Measurements from ENCODE around the gene TRIP10. TPM values are rescaled to one million over a fixed set of nuclear protein-coding genes. Genes with fewer than 3 reads are reported as not detected.

TRIP10 gene
- total RNA-seq, 1 donor from 2014 or later: 53.0 TPM

DNA sequence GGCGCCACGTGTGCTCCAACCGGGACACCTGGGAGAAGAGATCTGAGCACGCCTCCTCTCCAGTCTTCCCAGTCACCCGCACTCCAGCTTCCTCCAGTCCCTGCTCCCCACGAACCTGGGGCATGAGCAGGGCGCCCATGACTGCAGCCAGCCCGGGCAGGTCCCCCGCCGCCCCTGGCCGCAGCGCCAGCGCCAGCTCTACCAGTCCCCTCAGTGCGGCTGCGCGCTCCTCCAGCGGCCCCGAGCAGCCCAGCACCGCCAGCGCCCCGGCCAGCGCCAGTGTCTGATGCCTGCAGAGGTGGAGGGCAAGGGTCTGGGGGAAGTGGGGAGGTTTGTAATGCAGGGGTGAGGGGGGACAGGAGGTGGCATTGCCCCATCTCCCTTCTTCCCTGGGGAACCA is 14.7 kb downstream of the TRIP10 start:
- H3K9me3 ChIP-seq (ENCODE audit: low read depth): no peaks in the 10 kb centered on the region

DNA sequence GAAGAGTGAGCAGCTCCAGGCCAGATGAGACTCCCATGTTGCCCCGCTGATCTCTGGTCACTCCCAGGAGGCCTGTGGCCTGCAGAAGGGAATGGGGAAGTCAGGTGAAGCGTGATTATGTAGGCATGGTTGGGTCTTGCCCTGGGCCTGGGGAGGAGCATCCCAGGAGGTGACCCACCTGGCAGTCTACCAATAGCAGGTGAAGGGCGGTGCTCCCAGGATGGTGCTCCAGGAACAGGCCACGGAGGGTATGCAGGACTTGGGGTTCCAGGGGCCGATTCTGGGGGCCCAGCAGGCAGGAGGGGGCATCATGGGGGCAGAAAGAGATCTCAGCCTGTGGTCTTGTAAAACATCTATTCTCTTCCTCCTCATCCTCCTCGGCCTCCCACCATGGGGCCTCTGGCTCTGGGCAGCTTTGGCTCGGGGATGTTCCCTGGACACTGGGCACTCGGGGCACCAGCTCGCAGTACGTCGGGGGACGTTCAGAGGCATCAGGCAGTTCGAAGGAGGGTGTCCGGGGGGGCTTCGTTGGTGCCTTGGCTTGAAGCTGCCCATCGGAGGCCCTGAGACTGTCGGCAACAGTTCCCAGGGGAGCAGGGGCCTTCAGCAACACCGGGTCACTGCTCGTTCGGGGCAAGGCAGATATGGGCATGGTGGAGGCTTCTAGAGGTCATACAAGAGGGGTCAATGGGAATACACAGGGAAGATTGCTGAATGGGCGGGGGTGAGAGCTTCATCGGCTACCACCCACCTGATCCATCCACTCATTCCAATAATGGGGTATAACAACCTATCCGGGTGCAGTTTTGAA is 15.4 kb downstream of the TRIP10 start:
- TF ChIP-seq EZH2phosphoT487 (IDR thresholded peaks at IDR 0.05) (no peak), EZH2 (IDR thresholded peaks at IDR 0.05) (no peak)
- TF ChIP-seq, protein P1, sequence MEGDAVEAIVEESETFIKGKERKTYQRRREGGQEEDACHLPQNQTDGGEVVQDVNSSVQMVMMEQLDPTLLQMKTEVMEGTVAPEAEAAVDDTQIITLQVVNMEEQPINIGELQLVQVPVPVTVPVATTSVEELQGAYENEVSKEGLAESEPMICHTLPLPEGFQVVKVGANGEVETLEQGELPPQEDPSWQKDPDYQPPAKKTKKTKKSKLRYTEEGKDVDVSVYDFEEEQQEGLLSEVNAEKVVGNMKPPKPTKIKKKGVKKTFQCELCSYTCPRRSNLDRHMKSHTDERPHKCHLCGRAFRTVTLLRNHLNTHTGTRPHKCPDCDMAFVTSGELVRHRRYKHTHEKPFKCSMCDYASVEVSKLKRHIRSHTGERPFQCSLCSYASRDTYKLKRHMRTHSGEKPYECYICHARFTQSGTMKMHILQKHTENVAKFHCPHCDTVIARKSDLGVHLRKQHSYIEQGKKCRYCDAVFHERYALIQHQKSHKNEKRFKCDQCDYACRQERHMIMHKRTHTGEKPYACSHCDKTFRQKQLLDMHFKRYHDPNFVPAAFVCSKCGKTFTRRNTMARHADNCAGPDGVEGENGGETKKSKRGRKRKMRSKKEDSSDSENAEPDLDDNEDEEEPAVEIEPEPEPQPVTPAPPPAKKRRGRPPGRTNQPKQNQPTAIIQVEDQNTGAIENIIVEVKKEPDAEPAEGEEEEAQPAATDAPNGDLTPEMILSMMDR (IDR thresholded peaks at IDR 0.05): no peak
- Mint-ChIP-seq H3K27ac (no peak overlapping the region), H3K4me3 (no peak overlapping the region), H3K4me1 (peaks cover 4% of the 10 kb centered on the region), H3K36me3 (peaks cover 6% of the 10 kb centered on the region), H3K9me3 (no peaks in the 10 kb centered on the region), H3K27me3 (ENCODE audit: insufficient read depth, low read depth) (peaks cover 11% of the 10 kb centered on the region)
- no peaks in the 10 kb centered on the region for H3K4me1 ChIP-seq
- H3K27ac ChIP-seq: no peak overlapping the region
- H3K79me2 ChIP-seq (ENCODE audit: low read depth): no peaks in the 10 kb centered on the region
- no peak for DNase-seq (ENCODE audit: low spot score)
- H3K4me3 ChIP-seq: no peak overlapping the region
- no peak overlapping the region for H3K9ac ChIP-seq
- H3F3A ChIP-seq (ENCODE audit: low read depth): peaks cover 29% of the 10 kb centered on the region
- no peaks in the 10 kb centered on the region for H3K9me3 ChIP-seq (ENCODE audit: low read depth)
- no peaks in the 10 kb centered on the region for H3K36me3 ChIP-seq
- H3K27me3 ChIP-seq: no peaks in the 10 kb centered on the region
- peaks cover 6% of the 10 kb centered on the region for H4K20me1 ChIP-seq (ENCODE audit: low read depth)
- H3K4me2 ChIP-seq: no peak overlapping the region
- no peak overlapping the region for H2AFZ ChIP-seq (replicated peaks)

More for the DNA sequence above, 14.7 kb downstream of the TRIP10 start:
- H3K4me1 ChIP-seq: no peaks in the 10 kb centered on the region
- TF ChIP-seq, protein P1 (IDR thresholded peaks at IDR 0.05): no peak
- no peak for TF ChIP-seq EZH2phosphoT487 (IDR thresholded peaks at IDR 0.05)
- H2AFZ ChIP-seq (replicated peaks): no peak overlapping the region
- no peak overlapping the region for H3K27ac Mint-ChIP-seq
- H3K27me3 ChIP-seq: no peaks in the 10 kb centered on the region
- H3K4me2 ChIP-seq: no peak overlapping the region
- peaks cover 6% of the 10 kb centered on the region for H4K20me1 ChIP-seq (ENCODE audit: low read depth)
- no peaks in the 10 kb centered on the region for H3K9me3 Mint-ChIP-seq
- H3K79me2 ChIP-seq (ENCODE audit: low read depth): no peaks in the 10 kb centered on the region
- H3K4me3 ChIP-seq: no peak overlapping the region
- H3K4me3 Mint-ChIP-seq: no peak overlapping the region
- peaks cover 8% of the 10 kb centered on the region for H3K36me3 Mint-ChIP-seq
- peaks cover 29% of the 10 kb centered on the region for H3F3A ChIP-seq (ENCODE audit: low read depth)
- peaks cover 10% of the 10 kb centered on the region for H3K27me3 Mint-ChIP-seq (ENCODE audit: insufficient read depth, low read depth)
- H3K4me1 Mint-ChIP-seq: peaks cover 4% of the 10 kb centered on the region
- no peak overlapping the region for H3K27ac ChIP-seq
- H3K9ac ChIP-seq: no peak overlapping the region
- DNase-seq (ENCODE audit: low spot score): no peak
- no peaks in the 10 kb centered on the region for H3K36me3 ChIP-seq

DNA sequence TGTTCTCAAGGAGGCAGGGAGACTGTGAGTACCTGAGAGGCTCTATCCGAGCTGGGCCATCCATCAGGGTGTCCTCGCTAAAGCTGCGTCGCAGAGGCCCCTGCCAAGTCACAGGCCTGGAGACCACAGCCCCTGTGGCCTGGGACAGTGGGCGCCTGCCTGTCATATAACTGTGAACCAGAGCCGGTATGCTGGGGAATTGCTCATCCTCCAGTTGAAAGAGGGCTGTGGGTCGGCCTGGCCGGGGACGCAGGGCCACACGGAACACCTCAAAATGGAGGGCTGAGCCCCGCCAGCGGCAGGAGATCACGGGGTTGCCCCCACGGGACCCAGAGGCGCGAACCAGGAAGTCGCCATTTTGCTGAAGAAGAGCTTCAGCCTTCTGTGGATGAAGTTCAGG is 21.1 kb downstream of the TRIP10 start:
- no peaks in the 10 kb centered on the region for H3K4me1 ChIP-seq
- Mint-ChIP-seq H3K27ac (no peak overlapping the region), H3K4me1 (no peaks in the 10 kb centered on the region), H3K9me3 (no peaks in the 10 kb centered on the region), H3K4me3 (no peak overlapping the region), H3K27me3 (ENCODE audit: insufficient read depth, low read depth) (peaks cover 7% of the 10 kb centered on the region), H3K36me3 (no peaks in the 10 kb centered on the region)
- no peaks in the 10 kb centered on the region for H4K20me1 ChIP-seq (ENCODE audit: low read depth)
- peaks cover 5% of the 10 kb centered on the region for H3K27me3 ChIP-seq
- H3K9me3 ChIP-seq (ENCODE audit: low read depth): no peaks in the 10 kb centered on the region
- H3K9ac ChIP-seq: no peak overlapping the region
- H3K4me3 ChIP-seq: no peak overlapping the region
- DNase-seq (ENCODE audit: low spot score): no peak
- no peaks in the 10 kb centered on the region for H3K79me2 ChIP-seq (ENCODE audit: low read depth)
- no peak overlapping the region for H2AFZ ChIP-seq (replicated peaks)
- no peaks in the 10 kb centered on the region for H3K36me3 ChIP-seq
- no peak overlapping the region for H3K4me2 ChIP-seq
- H3K27ac ChIP-seq: no peak overlapping the region
- H3F3A ChIP-seq (ENCODE audit: low read depth): no peaks in the 10 kb centered on the region
- no peak for TF ChIP-seq EZH2phosphoT487 (IDR thresholded peaks at IDR 0.05)
- TF ChIP-seq EZH2 (IDR thresholded peaks at IDR 0.05): no peak
- TF ChIP-seq, protein P1 (IDR thresholded peaks at IDR 0.05): no peak
